GM19397 (cell line): ENCODE measurements around the gene R3HDM4.

Source experiments
- ATAC-seq: cut with Tn5 transposase; IDR thresholded peaks from one replicate; pipeline ENCODE4 v1.9.1; 2021; ENCODE audit warnings: mild to moderate bottlenecking, moderate library complexity; ENCODE audit not compliant: unreplicated experiment

The R3HDM4 gene

DNA sequence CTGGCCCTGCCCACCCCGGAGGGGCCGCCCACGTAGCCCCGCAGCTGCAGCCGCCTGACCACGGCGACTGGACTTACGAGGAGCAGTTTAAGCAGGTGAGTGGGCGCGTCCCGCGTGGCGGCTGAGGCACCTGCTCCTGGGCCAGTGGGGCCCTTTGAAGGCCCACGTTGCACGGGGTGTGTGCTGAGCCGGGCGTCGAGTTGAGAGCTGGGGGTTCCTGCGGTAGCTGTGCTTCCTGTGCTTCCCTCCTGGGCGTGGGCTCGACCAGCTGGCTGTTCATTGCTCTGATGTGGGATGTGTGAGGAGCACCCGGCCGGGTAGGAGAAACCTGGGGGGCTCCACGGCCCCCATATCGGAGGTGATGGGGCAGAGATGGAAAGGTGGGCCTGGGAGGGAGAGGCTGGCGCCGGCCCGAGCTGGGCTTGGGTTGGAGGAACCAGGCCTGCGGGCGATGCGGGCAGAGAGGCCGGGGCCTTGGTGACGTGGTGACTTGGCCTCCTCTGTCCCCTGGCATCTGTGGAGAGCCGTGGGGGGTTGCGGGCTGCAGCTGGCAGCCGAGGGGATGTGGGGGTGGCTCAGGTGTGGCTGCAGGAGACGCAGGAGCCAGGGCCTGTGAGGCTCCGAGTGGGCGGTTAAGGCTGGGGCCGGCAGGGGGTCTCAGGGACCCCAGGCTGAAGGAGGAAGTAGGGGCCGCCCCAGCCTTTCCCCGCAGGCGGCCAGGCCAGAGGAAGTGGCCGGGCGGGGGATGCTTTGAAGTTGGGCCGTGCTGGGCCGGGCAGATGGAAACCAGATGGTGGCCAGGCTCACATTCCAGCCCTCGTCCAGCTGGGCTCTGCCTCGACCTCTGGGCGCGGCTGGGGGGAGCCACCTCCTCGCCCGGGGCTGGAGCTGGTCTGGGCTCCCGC, 19.9 kb upstream of the R3HDM4 start:
- ATAC-seq: no peak

DNA sequence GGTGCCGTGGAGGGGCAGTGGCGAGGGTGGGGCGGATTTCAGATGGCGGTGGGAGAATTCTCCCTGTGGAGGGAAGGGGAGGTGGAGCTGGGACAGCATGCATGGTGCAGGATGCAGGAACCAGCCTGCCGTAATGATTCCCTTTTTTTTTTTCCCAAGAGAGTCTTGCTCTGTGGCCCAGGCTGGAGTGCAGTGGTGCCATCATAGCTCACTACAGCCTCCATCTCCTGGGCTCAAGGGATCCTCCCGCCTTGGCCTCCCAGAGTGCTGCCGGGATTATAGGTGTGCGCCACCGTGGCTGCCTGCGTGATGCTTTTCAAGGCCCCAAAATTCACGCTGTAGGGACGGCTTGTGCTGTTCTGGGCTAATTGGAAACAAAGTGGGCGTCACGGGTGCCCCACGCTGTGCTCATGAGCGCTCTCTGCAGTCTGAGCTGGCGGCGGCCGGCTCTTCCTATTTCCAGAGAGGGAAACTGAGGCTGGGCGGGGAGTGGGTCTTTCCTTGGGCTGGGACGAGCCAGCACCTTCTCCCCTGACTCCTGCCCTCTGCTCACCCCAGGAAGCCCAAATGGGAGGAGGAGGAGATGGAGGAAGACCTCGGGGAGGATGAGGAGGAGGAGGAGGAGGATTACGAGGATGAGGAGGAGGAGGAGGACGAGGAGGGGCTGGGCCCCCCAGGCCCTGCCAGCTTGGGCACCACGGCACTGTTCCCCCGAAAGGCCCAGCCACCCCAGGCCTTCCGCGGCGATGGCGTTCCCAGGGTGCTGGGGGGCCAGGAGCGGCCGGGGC, 19.0 kb upstream of the R3HDM4 start:
- ATAC-seq: no peak

DNA sequence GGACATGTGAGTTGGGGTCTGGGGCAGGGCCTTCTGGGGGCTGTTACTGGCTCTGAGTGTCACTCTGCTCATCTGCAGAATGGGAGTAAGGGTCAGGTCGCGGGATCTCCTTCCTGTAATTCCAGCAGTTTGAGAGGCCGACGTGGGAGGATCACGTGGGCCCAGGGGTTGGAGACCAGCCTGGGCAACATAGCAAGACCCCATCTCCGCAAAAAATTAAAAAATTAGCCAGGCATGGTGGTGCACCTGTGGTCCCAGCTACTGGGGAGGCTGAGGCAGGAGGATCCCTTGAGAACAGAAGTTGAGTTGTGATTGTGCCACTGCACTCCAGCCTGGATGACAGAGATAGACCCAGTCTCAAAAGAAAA, 16.9 kb upstream of the R3HDM4 start:
- ATAC-seq: no peak

DNA sequence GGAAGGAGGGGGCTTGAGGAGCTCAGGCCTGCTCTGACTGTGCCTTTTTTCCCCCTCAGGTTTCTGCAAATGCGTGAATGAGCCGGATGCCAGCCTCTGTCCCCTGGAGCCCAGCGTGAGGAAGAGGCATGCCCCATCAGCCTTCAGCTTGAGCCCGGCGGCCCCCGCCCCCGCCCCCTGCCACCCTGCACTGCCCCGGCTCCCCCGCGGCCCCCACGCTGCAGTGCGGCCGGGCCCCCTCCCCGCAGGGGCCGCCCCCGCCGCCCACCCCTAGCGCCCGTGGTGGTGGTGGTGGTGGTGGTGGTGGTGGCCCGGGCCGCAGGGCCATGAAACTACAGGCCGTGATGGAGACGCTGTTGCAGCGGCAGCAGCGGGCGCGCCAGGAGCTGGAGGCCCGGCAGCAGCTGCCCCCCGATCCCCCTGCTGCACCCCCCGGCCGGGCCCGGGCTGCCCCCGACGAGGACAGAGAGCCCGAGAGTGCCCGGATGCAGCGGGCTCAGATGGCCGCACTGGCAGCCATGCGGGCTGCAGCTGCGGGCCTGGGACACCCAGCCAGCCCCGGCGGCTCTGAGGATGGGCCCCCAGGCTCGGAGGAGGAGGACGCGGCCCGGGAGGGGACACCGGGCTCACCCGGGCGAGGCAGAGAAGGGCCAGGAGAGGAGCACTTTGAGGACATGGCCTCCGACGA, 16.3 kb upstream of the R3HDM4 start:
- ATAC-seq: no peak

DNA sequence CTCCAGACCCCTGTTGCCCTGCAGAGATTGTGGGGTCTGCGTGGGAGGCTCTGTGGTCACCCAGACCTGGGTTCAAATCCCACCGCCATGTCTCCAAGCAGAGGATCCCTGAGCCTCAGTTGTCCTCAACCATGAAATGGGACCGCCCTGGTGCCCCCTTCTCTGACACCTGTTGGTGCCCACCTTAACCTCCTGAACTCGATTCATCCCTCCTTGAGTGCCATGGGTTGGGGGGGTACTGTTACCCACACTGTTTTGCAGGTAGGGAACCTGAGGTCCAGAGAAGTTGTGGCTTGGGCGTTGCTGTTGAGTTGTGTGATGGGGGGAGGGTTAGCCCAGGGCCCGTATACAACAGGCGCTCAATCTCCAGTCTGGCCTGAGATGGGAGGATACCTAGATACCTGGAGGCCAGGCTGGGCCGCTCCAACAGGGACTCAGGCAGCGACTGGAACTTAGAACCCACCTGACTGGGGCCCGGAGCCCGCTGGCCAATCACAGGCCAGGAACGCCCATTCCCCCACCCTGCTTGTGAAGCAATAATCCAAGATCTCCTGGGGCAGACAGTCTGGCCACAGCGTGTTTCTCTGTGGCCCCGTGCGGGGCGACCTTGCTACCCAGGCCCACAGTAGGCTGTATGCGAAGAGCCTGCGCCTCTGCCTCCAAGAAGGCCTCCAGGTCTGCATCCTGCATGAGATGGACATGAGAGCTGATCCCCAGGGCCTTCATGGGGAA, 15.6 kb upstream of the R3HDM4 start:
- ATAC-seq: no peak

DNA sequence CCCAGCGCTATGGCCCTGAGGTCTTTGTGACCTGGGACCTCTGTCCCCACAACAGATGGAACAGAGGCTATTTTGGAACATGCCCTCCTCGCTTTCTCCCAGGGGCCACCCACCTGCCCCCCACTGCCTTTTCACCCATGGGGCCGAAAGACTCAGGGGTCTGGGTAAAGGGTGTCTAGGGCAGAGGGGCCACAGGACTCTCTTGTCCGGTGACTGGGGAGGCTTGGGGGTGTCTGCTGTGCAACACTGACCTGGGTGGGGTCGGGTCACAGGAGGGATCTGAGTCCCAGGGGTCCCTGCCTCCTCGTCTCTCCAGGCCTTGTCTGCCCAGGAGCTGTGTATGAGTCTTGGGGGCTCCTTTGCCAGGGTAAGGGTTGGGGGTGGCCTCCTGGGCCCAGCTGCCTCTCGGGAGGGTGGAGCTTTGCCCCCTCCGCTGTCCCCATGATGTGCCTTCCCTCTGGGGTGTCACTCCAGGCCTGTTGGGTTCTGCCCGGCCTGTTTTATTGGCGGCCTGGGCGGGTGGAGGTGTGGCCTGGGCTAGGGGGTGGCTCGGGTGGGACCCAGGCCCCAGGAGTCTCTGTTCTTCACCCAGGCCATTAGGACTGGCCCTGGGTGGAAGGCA, 14.9 kb upstream of the R3HDM4 start:
- ATAC-seq: no peak

DNA sequence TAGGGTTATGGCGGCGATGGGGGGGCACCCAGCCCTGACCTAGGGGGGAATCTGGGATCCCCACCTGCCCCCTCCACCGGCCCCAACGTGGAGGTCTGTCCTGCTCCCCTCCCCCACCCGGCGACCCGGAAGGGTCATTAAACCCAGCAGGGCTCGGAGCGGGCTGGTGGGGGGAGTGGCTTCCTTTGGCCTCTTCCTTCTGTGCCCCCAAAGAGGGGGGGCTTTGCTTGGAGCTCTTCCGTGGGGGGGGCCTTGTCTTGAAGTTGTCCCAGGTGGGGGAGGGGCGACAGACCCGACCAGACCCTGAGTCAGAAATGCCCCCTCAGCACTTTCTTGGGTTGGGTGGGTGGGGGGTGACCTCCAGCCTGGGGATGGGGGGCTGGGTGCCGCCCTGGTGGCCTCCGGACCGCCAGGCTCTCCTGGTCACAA, 14.3 kb upstream of the R3HDM4 start:
- ATAC-seq: no peak

DNA sequence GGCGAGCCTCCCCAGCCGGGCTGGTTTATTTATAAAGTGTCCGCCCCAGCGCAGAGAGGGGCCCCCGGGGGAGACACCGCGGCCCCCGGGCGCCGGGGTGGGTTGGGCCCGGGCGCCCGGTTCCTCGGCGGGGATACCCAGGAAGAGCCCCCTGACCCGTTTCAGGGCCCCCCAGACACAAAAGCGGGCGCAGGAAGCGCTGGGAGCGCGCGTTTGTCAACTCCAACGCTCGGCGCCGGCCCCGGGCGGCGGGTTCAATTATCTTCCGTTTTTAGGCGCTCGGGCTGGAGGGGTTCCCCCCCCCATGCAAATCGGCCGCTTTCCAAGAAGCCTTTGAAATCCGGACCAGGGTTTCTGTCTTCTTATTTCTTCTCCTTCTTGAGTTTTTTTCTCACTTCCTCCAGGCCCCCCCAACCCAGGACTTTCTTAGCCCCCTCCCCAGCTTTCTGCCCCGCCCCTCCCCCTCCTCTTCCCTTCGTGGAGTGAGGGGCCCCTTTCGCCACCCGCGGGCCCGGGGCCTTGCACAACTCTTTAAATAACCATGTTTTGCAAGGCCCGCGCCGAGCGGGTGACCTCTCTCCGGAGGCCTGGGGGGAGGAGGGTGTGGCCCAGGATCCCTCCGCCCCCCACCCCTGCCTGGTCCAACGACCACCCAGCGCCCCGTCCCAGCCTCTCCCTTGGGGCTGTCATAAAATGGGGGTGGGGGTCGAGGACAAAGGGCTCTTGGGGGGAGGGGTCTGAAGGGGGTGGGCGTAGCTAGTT, 13.8 kb upstream of the R3HDM4 start:
- ATAC-seq: peak; percentile 4

DNA sequence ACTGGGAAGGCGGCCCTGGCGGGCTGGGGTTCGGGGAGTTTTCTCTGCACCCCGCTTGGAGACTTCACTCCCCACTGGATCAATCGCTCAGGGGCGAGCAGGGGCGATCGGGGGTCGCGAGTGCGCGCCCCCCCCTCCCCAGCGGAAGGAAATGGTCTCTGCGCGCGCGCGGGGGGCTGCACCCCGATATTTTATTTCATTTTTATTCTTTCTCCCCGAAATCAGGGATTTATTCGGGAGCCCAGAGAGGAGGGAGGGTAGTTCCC, 13.2 kb upstream of the R3HDM4 start:
- peak; percentile 2 for ATAC-seq

DNA sequence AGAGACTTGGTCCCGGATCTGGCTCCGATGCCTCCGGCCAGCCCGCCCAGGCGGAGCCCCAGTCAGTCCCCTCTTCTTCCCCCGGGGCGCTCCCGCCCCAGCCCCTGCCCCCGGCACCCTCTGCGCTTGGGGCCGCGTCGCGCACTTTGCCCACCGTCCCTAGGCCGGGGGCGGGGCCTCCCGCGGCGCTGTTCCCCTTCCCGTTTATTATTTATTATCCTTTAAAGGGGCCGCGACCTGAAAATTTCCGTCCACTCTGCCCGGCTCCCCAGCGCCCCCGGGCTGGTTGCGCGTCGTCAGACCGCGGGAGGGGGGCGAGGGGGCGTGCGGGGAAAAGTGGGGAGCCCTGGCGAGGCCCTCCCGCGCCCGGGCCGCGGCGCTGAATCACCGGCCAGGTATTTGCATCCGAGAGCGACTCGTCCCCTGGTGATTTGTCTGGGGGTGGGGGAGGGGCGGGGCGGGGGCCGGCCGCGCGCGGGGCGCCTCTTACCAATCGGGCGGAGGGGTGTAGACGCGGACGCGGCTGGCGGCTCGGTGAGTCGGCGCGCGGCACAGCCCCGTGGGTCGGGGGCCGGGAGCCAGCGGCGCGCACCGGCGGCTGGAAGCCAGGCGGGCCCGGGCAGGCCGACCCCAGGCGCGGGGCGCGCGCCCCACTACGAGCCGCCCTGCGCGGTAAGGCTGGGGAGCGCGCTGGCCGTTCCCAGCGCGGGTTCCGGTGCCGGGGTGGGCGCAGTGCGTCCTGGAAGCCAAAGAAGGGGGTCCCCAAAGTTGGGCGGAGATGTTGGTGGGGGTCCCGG, 12.7 kb upstream of the R3HDM4 start, which contains the start of gene ARID3A:
Gene ARID3A, plus strand, starts transcription at position 510 of the 797 bp plus-strand sequence. CDS start 3,494 bp downstream, outside the sequence.
- ATAC-seq: peak; percentile 55

DNA sequence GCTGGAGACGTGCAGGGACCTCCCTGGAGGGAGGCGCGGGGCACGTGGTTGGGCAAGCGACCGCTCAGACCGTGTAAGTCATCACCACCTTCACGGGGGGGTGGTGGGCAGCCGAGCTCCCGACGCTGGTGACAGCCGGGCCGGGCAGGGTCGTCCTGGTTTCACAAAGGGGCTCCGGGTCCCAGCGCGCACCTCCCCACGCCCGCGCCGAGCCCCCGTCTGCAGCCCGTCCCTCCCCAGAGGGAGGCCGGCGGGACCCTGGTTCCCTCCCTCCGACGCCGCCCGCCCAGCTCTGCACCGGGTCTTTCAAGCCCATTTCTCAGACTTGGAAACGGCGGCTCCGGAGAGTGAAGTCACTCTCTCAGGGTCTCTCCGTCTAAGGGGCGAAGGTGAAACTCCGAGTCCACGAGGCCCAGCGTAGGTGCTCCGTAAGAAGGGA, 12.1 kb upstream of the R3HDM4 start:
- peak; percentile 29 for ATAC-seq

DNA sequence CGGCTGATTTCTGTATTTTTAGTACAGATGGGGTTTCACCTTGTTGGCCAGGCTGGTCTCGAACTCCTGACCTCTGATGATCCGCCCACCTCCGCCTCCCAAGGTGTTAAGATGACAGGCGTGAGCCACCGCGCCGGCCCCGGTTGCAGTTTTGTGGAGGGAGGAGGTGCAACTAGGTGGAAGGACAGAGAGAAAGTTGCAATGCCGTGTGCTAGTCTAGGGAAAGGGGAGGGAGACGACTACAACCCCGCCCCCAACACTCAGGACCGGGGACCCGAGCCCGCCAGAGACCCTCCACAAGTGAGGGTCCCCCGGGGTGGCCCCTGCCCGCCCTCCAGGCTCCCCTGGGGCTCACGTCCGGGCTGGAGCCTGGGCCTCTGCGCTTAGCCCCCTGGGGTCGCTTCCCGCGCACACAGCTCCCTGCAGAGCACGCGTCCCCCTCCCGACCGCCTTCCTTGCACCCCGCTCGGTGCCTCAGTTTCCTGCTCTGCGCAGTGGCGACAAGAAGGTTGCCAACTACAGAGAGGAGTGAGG, 11.6 kb upstream of the R3HDM4 start:
- no peak for ATAC-seq

DNA sequence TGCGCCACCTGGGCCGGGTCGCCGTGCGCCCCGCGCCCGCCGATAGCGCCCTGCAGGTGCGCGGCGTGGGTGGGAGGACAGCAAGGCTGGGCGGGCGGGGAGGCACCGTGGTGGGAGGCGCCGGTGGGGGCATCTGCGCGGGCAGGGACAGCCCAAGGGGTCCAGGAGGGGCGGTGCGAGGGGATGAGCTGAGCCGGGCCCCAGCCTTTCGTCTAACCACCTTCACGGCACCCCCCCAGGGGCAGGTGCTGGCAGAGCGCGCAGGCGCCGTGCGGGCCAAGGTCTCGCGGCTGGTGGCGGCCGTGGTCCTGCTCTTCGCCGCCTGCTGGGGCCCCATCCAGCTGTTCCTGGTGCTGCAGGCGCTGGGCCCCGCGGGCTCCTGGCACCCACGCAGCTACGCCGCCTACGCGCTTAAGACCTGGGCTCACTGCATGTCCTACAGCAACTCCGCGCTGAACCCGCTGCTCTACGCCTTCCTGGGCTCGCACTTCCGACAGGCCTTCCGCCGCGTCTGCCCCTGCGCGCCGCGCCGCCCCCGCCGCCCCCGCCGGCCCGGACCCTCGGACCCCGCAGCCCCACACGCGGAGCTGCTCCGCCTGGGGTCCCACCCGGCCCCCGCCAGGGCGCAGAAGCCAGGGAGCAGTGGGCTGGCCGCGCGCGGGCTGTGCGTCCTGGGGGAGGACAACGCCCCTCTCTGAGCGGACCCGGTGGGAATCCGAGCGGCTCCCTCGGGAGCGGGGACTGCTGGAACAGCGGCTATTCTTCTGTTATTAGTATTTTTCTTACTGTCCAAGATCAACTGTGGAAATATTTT, 7.2 kb upstream of the R3HDM4 start:
- ATAC-seq: no peak

DNA sequence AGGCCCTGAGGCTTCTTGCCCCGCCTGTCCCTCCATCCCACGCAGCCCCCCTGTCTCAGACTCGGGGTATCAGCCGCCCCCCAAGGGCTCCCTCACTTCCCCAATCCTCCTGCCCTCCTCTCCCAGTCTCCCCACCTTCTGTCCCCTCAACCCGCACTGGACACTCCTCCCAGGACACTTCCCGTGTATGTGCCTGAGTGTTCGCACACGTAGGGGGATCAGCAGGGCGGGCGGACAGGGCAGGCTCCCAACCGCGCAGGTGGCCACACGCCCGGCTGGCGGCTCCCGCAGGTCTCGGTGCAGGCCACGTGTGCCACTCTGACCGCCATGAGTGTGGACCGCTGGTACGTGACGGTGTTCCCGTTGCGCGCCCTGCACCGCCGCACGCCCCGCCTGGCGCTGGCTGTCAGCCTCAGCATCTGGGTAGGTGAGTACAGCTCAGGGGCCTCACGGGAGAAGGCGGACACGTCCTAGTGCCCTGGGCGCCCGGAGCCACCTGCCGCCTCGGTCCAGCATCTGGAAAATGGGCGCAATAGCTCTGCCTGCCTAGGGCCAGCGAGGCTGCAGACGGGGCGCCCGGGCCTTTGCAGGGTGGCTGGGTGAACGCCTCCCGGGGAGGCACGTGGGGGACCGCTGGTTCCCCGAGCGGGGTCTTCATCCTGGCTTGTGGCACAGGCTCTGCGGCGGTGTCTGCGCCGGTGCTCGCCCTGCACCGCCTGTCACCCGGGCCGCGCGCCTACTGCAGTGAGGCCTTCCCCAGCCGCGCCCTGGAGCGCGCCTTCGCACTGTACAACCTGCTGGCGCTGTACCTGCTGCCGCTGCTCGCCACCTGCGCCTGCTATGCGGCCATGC, 6.4 kb upstream of the R3HDM4 start:
- no peak for ATAC-seq

DNA sequence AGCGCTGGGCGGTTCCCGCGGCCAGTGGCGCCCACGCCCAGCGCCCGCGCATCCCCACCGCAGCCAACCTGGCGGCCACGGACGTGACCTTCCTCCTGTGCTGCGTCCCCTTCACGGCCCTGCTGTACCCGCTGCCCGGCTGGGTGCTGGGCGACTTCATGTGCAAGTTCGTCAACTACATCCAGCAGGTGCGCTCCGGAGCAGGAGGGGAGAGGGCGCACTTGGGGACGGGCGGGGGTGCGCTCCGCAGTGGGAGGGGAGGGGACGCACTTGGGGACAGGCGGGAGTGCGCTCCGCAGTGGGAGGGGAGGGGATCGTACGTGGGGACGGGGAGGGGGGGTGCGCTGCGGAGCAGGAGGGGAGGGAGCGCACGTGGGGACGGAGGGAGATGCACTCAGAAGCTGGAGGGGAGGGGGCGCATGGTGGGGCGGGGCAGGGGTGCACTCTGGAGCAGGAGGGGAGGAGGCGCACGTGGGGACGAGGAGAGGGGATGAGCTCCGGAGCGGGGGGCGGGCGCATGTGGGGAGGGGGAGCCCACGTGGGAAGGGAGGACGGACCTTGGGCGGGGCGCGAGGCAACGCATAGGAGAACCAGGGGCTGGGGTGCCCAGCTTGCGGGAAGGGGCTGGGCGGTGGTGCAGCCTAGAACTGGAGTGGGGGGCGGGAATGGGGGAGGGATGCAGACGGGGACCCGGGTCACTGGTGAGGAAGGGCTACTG, 5.6 kb upstream of the R3HDM4 start:
- ATAC-seq: no peak

DNA sequence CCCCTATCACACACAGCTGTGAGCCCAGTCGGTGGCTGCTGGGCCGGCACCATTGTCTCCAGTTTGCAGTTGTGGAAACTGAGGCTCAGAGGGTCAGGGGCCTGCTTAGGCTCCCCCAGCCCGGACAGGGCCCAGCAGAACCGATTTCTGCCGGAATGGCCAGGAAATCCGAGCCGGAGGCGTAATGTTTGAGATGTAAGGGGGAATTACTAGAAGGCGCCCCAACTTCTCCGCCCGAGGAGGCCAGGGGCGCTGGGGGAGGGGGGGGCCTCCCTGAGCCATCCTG, 5.1 kb upstream of the R3HDM4 start:
- ATAC-seq: no peak
